Body of pancreas (tissue), 4 donors: ENCODE data around the gene HOXA9.

Source experiments
- CTCF ChIP-seq, 7 experiments: fragments of 450-650 bp in 4 of 7; fragments of 200-600 bp in 3 of 7; sonication (generic) in 3 of 7; IDR thresholded peaks; one replicate each; pipeline ENCODE4 v1.5.1; 2016 to 2019; ENCODE audit warnings: antibody characterized with exemption in 7 of 7
- POLR2A ChIP-seq, 3 donors: fragments of 450-650 bp; IDR thresholded peaks; one replicate each; pipeline ENCODE4 v1.6.1; 2016; ENCODE audit warnings: antibody characterized with exemption in 3 of 3, mild to moderate bottlenecking in 2 of 3

GRCh38 chr7:27148031-27148755 lies 17.1 kb downstream of the HOXA9 start:
- TF ChIP-seq CTCF (IDR thresholded peaks at IDR 0.05), result no peak
- TF ChIP-seq POLR2A (IDR thresholded peaks at IDR 0.05), result no peak
